Measurements from ENCODE around the gene OSBP2. TPM values are rescaled to one million over a fixed set of nuclear protein-coding genes. Genes with fewer than 3 reads are reported as not detected.

Gene OSBP2
- total and polyA plus RNA-seq, 12 donors = 0.84 to 20.1 (median 13.2) TPM

DNA sequence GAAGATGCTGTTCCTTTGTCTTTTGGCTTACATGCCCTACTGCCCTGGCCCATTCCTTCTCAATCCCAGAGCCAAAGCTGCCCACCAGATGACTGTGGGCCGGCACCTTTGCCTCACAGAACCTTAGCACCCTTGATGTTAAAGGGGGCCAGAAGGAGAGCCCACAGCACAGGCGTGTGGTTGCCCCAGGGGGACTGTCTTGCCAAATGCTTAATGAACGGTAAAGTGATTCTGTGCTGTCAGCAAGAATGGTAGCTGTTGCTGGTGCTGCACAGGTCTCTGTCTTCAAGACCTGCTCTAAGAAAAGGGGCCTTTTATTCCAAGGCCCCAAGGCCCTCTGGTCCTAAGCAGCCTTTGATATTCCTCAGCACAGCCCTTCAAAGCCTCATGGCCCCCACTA, 160.6 kb downstream of the OSBP2 start:
- ATAC-seq = no peak
- H3K4me1 ChIP-seq = peaks cover 0 to 2% (median 0%) of the 10 kb centered on the region in 9 donors
- H3K27me3 ChIP-seq = no peaks in the 10 kb centered on the region
- H3K27ac ChIP-seq = no peak overlapping the region
- H3K9me3 ChIP-seq = peaks cover 0 to 19% (median 0%) of the 10 kb centered on the region in 11 donors
- H3K36me3 ChIP-seq = no peaks in the 10 kb centered on the region
- 91 to 94% methylated on average over 3 of the region's 3 CpGs for WGBS, 2 donors
- H3K4me3 ChIP-seq = no peak overlapping the region
- no peak for DNase-seq
- TF ChIP-seq, protein P1, sequence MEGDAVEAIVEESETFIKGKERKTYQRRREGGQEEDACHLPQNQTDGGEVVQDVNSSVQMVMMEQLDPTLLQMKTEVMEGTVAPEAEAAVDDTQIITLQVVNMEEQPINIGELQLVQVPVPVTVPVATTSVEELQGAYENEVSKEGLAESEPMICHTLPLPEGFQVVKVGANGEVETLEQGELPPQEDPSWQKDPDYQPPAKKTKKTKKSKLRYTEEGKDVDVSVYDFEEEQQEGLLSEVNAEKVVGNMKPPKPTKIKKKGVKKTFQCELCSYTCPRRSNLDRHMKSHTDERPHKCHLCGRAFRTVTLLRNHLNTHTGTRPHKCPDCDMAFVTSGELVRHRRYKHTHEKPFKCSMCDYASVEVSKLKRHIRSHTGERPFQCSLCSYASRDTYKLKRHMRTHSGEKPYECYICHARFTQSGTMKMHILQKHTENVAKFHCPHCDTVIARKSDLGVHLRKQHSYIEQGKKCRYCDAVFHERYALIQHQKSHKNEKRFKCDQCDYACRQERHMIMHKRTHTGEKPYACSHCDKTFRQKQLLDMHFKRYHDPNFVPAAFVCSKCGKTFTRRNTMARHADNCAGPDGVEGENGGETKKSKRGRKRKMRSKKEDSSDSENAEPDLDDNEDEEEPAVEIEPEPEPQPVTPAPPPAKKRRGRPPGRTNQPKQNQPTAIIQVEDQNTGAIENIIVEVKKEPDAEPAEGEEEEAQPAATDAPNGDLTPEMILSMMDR (IDR thresholded peaks at IDR 0.05) = no peak
- intact Hi-C loops (cut with DNase I) = no loop called here

DNA sequence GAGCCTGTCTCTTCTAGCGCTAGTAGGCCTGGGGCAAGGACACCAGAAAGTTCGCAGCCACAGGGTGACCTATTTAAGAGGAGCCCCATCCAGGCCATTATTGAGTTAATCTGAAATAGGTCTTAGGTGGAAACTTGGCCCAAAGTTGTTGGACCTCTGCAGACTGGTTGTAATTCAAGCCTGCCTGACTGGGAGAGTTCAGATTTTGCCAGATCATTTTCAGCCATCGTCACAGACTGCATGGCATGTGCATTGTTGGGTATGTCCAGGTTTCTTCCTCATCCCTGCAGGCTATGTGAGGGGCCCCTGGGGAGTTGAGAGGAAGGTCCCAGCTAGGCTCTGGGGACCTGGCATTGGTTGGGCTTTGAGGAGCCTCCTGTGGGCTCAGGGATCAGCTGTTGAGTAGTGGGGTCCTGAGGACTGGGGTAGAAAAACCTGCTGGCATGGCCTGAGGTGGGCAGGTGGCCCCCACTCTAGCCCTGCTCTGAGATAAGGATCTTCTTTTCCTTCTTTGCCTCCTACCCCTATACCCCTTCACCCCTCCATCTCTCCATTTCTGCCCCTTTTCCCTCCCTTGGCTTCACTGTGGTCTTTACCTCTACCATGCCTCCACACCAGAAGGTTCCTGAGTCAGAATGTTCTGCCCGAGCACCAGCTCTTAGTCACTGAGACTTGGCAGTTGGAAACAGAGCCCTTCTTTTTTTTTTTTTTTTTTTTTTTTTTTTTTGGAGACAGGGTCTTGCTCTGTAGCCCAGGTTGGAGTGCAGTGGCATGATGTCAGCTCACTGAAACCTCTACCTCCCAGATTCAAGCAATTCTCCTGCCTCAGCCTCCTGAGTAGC, 161.2 kb downstream of the OSBP2 start:
- no peaks in the 10 kb centered on the region for H3K36me3 ChIP-seq
- no peak overlapping the region for H3K4me3 ChIP-seq
- peaks cover 0 to 2% (median 0%) of the 10 kb centered on the region in 9 donors for H3K4me1 ChIP-seq
- intact Hi-C loops (cut with DNase I) = no loop called here
- 89 to 95% methylated on average over 4 of the region's 4 CpGs for WGBS, 2 donors
- peaks cover 0 to 17% (median 0%) of the 10 kb centered on the region in 11 donors for H3K9me3 ChIP-seq
- TF ChIP-seq, protein P1 (IDR thresholded peaks at IDR 0.05) = no peak
- H3K27ac ChIP-seq = no peak overlapping the region
- DNase-seq (no peak), ATAC-seq (no peak)
- no peaks in the 10 kb centered on the region for H3K27me3 ChIP-seq

DNA sequence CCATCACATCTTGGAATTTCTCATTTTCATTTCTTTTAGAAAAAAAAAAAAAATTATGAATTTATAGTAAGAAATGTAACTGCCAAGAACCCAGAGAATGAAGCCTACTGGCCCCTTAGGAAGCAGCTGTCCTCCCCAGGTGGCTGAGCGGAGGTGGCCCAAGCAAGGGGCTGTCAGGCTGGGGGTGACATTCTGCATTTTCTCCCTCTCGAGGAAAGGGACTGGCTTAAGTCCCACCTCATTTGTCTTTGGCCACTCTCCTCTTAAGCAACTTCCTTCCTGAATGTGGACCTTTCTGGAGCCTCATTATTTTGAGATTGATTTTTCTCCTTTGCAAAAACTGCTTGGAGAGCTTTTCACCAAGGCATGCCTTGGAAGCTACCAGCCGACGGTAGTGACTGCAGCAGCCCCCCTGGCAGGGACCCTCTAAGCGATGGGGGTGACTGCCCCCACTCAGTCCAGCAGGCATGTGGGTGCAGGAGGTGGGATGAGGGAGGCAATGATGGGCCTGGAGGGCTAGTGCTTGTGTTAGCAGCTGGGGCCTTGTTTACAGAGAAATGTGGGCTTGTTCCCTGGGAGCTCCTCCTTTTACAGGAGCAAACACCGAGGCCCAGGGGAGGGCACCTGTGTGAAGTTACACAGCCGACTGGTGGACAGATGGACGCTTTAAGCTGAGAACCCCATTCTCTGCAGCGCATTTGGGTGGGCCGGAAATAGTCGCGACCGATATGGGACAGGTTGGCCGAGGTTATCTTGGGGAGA, 162.2 kb downstream of the OSBP2 start:
- no peak for DNase-seq
- Histone ChIP-seq H3K9me3 (peaks cover 0 to 13% (median 0%) of the 10 kb centered on the region in 11 donors), H3K4me3 (no peak overlapping the region), H3K4me1 (peaks cover 0 to 2% (median 0%) of the 10 kb centered on the region in 9 donors), H3K27ac (no peak overlapping the region), H3K27me3 (no peaks in the 10 kb centered on the region), H3K36me3 (no peaks in the 10 kb centered on the region)
- WGBS, 2 donors = 78 to 84% methylated on average over 14 of the region's 14 CpGs
- ATAC-seq = no peak
- TF ChIP-seq, protein P1 (IDR thresholded peaks at IDR 0.05) = no peak
- intact Hi-C loops (cut with DNase I) = no loop called here

DNA sequence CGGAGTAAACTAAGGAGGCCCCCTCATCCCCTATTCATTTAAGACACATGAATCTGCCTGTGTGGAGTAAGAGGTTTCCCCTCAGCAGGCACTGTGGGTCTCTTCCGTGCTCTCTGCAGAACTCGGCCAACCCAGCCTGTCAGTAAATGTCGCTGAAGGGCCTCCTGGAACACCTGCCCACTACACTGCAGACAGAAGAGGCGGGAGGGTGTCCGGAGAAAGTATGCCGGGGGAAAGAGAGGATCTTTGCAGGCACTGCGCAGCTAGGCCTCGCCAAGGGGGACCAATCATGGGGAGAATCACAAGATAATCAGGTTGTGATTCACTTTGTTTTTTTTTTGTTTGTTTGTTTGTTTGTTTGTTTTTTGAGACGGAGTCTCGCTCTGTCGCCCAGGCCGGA, 163.1 kb downstream of the OSBP2 start:
- TF ChIP-seq, protein P1 (IDR thresholded peaks at IDR 0.05) = no peak
- DNase-seq = no peak
- whole genome bisulfite sequencing, 2 donors = 95% methylated on average over 10 to 13 of the region's 13 CpGs
- no peak for ATAC-seq
- Histone ChIP-seq H3K27me3 (no peaks in the 10 kb centered on the region), H3K4me1 (peaks cover 0 to 2% (median 0%) of the 10 kb centered on the region in 9 donors), H3K27ac (no peak overlapping the region), H3K36me3 (no peaks in the 10 kb centered on the region), H3K9me3 (peaks cover 0 to 7% (median 0%) of the 10 kb centered on the region in 11 donors), H3K4me3 (no peak overlapping the region)
- intact Hi-C loops (cut with DNase I) = no loop called here
